ENCODE data around the gene EFCAB9. TPM values are rescaled to one million over a fixed set of nuclear protein-coding genes. Genes with fewer than 3 reads are reported as not detected.
"Not testable (repeated sequence)": the region's sequence is repeated elsewhere in the genome, so short reads cannot be mapped to it uniquely, and the experiment has no call there.

The EFCAB9 gene
- polyA plus RNA-seq, 2 of the 4 experiments (the other 2 are of a cell fraction) = not detected

DNA sequence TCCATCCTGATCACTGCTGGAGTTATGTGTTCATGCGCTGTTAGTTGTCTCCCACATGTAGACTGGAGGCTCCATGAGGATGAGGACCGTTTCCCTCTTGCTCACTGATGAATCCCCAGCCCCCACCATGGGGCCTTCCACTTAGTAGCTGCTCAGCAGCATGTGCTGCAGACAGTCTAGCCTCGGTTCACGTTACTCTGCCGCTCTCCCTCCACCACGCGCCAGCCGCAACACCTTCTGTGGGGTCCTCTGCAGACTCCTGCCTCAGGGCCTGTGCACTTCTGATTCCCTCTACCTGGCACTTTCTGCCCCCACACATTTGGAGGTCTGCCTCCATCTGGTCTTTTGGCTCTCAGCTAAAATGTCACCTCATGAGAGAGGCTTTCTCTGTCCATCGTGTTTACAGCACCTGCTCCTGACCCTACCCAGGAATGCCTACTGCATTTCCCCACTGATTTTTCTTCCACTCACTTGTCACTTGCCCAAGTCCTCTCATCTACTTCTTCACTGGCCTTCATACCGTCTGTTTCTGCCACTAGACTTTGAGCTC, 42.2 kb upstream of the EFCAB9 start:
- CTCF ChIA-PET = interaction anchor here (1.1 to 1.7 kb wide), 3 partner anchors 11 to 239 kb away, joined by 3 to 7 read pairs (median 3); partner anchors contain the start of gene STK10

GRCh38 chr5:172153695-172154094, 40.3 kb upstream of the EFCAB9 start:
- CTCF ChIA-PET = interaction anchor here (0.7 kb wide), 1 partner anchor 44 kb away, joined by 3 read pairs; no protein-coding TSS in a partner anchor

More for the DNA sequence above, 42.2 kb upstream of the EFCAB9 start:
- FAIRE-seq = no peak
- no peaks in the 10 kb centered on the region for H3K4me1 ChIP-seq
- no peak overlapping the region for H3K4me3 ChIP-seq
- H3K4me2 ChIP-seq = no peak overlapping the region
- WGBS (ENCODE audit: missing lambda C conversion rate) = 96% methylated on average over 10 of the region's 10 CpGs
- ATAC-seq = no peak
- TF ChIP-seq CBX8 (IDR thresholded peaks at IDR 0.05) = no peak
- no peak for TF ChIP-seq SREBF2 (IDR thresholded peaks at IDR 0.05)
- TF ChIP-seq KDM1A (IDR thresholded peaks at IDR 0.05; ENCODE audit: low read depth) = no peak
- no peak for TF ChIP-seq CHD4 (IDR thresholded peaks at IDR 0.05; ENCODE audit: borderline replicate concordance)
- TF ChIP-seq ELK1 (IDR thresholded peaks at IDR 0.05; ENCODE audit: low read depth, low read length) = no peak
- TF ChIP-seq HES2 (IDR thresholded peaks at IDR 0.05) = no peak
- TF ChIP-seq NFE2L2 (conservative IDR thresholded peaks at IDR 0.05; ENCODE audit: low read length) = no peak
- no peak for TF ChIP-seq HDAC2 (IDR thresholded peaks at IDR 0.05)
- no peak for TF ChIP-seq TP53 (CRISPR knock-in tag; IDR thresholded peaks at IDR 0.05)
- TF ChIP-seq KDM5A (IDR thresholded peaks at IDR 0.05) = no peak
- TF ChIP-seq, protein P1, sequence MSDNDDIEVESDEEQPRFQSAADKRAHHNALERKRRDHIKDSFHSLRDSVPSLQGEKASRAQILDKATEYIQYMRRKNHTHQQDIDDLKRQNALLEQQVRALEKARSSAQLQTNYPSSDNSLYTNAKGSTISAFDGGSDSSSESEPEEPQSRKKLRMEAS (IDR thresholded peaks at IDR 0.05) = no peak
- TF ChIP-seq CBX2 (IDR thresholded peaks at IDR 0.05; ENCODE audit: borderline replicate concordance, low read depth) = no peak
- no peak for TF ChIP-seq POLR2AphosphoS2 (conservative IDR thresholded peaks at IDR 0.05; ENCODE audit: low read length)
- TF ChIP-seq CEBPB (IDR thresholded peaks at IDR 0.05) = no peak
- TF ChIP-seq RFX5 (IDR thresholded peaks at IDR 0.05) = no peak
- TF ChIP-seq MYC (IDR thresholded peaks at IDR 0.05; ENCODE audit: borderline replicate concordance, low read length) = no peak
- no peak for TF ChIP-seq MAZ (IDR thresholded peaks at IDR 0.05; ENCODE audit: borderline replicate concordance, low read depth, low read length)
- TF ChIP-seq ZC3H11A (IDR thresholded peaks at IDR 0.05) = no peak
- no peak for TF ChIP-seq NPAS2 (CRISPR knock-in tag; IDR thresholded peaks at IDR 0.05; ENCODE audit: borderline replicate concordance)
- TF ChIP-seq EP300 (IDR thresholded peaks at IDR 0.05) = no peak
- no peak overlapping the region for H3K27ac ChIP-seq
- no peaks in the 10 kb centered on the region for H3K9me3 ChIP-seq
- POLR2A ChIA-PET = no interaction called here
- DNase-seq (ENCODE audit: low read depth in 1 of 2, low spot score in 1 of 2) = no peak

GRCh38 chr5:172155101-172155500, 38.9 kb upstream of the EFCAB9 start:
- POLR2A ChIA-PET; H3K9me3 ChIP-seq; ATAC-seq; H3K4me2 ChIP-seq; H3K4me3 ChIP-seq; FAIRE-seq; H3K4me1 ChIP-seq; H3K27ac ChIP-seq; DNase-seq (ENCODE audit: low read depth in 1 of 2, low spot score in 1 of 2): not testable (repeated sequence)
- CTCF ChIA-PET = interaction anchor here (1.1 to 1.7 kb wide), 5 partner anchors 9 to 145 kb away, joined by 3 to 7 read pairs (median 3); no protein-coding TSS in a partner anchor
- WGBS (ENCODE audit: missing lambda C conversion rate) = 94% methylated on average over 9 of the region's 9 CpGs

More at GRCh38 chr5:172153695-172154094, 40.3 kb upstream of the EFCAB9 start:
- TF ChIP-seq HOXA7 (CRISPR knock-in tag; IDR thresholded peaks at IDR 0.05) (no peak), KDM1A (IDR thresholded peaks at IDR 0.05; ENCODE audit: low read depth) (no peak), RARB (CRISPR knock-in tag; IDR thresholded peaks at IDR 0.05) (no peak), JUN (IDR thresholded peaks at IDR 0.05) (no peak), HOXB5 (CRISPR knock-in tag; IDR thresholded peaks at IDR 0.05) (no peak), ZC3H11A (IDR thresholded peaks at IDR 0.05) (no peak), FOSL2 (IDR thresholded peaks at IDR 0.05) (no peak), FOSL2 (CRISPR knock-in tag; IDR thresholded peaks at IDR 0.05) (no peak), ZFP36 (IDR thresholded peaks at IDR 0.05; ENCODE audit: borderline replicate concordance, partially characterized antibody) (no peak), EP300 (IDR thresholded peaks at IDR 0.05) (no peak), TP53 (CRISPR knock-in tag; IDR thresholded peaks at IDR 0.05) (no peak), BHLHE40 (IDR thresholded peaks at IDR 0.05; ENCODE audit: low read depth, low read length) (no peak), RCOR1 (IDR thresholded peaks at IDR 0.05; ENCODE audit: low read depth, low read length) (no peak), HEYL (CRISPR knock-in tag; IDR thresholded peaks at IDR 0.05) (no peak), REST (IDR thresholded peaks at IDR 0.05) (no peak)
- Histone ChIP-seq H3K9me3 (no peaks in the 10 kb centered on the region), H3K4me3 (no peak overlapping the region), H3K4me1 (no peaks in the 10 kb centered on the region), H3K27ac (no peak overlapping the region), H3K4me2 (no peak overlapping the region)
- DNase-seq (ENCODE audit: low read depth in 1 of 2, low spot score in 1 of 2) (no peak), FAIRE-seq (no peak), ATAC-seq (no peak)
- 81% methylated on average over 3 of the region's 3 CpGs for WGBS (ENCODE audit: missing lambda C conversion rate)
- POLR2A ChIA-PET = no interaction called here
